Neural progenitor cell (in vitro differentiated cells): Measurements from ENCODE around the gene ZDHHC8. TPM values are rescaled to one million over a fixed set of nuclear protein-coding genes. Genes with fewer than 3 reads are reported as not detected.

Source experiments
- DNase-seq: peaks from one replicate; pipeline ENCODE4 v3.0.0-alpha.2; 2016; ENCODE audit warnings: low spot score
- H2AFZ ChIP-seq: fragments of 200-600 bp; sonication (generic); replicated peaks from 2 replicates; pipeline ENCODE4 v1.6.1; 2016; ENCODE audit warnings: antibody characterized with exemption
- H3F3A ChIP-seq: fragments of 200-600 bp; sonication (generic); 2 replicates; pipeline ENCODE4 v1.6.1; 2016; ENCODE audit warnings: antibody characterized with exemption, low read depth
- H3K27ac ChIP-seq: fragments of 200-600 bp; sonication (generic); 2 replicates; pipeline ENCODE4 v1.5.1; 2016; ENCODE audit warnings: mild to moderate bottlenecking
- H3K27me3 ChIP-seq: fragments of 200-600 bp; sonication (generic); 2 replicates; pipeline ENCODE4 v1.6.1; 2016; ENCODE audit warnings: mild to moderate bottlenecking, moderate library complexity
- H3K36me3 ChIP-seq: fragments of 200-600 bp; sonication (generic); 2 replicates; pipeline ENCODE4 v1.5.1; 2016
- H3K4me1 ChIP-seq: fragments of 200-600 bp; sonication (generic); 2 replicates; pipeline ENCODE4 v1.6.1; 2016; ENCODE audit warnings: mixed run types
- H3K4me2 ChIP-seq: fragments of 200-600 bp; sonication (generic); 2 replicates; pipeline ENCODE4 v1.6.1; 2016
- H3K4me3 ChIP-seq: fragments of 200-600 bp; sonication (generic); 2 replicates; pipeline ENCODE4 v1.5.1; 2016
- H3K79me2 ChIP-seq: fragments of 200-600 bp; sonication (generic); 2 replicates; pipeline ENCODE4 v1.6.1; 2016; ENCODE audit warnings: low read depth
- H3K9ac ChIP-seq: fragments of 200-600 bp; sonication (generic); 2 replicates; pipeline ENCODE4 v1.6.1; 2016
- H3K9me3 ChIP-seq: fragments of 200-600 bp; sonication (generic); 2 replicates; pipeline ENCODE4 v1.5.1; 2016; ENCODE audit warnings: low read depth
- H4K20me1 ChIP-seq: fragments of 200-600 bp; sonication (generic); 2 replicates; pipeline ENCODE4 v1.6.1; 2016; ENCODE audit warnings: low read depth
- H3K27ac Mint-ChIP-seq: 3 replicates; pipeline ENCODE4 v1.8.0; 2021; ENCODE audit warnings: mixed read lengths
- H3K27me3 Mint-ChIP-seq: 2 replicates; pipeline ENCODE4 v1.8.0; 2022; ENCODE audit warnings: low read depth, mild to moderate bottlenecking, inconsistent platforms, moderate library complexity, mixed read lengths; ENCODE audit not compliant: insufficient read depth
- H3K36me3 Mint-ChIP-seq: 3 replicates; pipeline ENCODE4 v1.8.0; 2021; ENCODE audit warnings: mixed read lengths
- H3K4me1 Mint-ChIP-seq: 3 replicates; pipeline ENCODE4 v1.8.0; 2021; ENCODE audit warnings: mixed read lengths
- H3K4me3 Mint-ChIP-seq: 3 replicates; pipeline ENCODE4 v1.8.0; 2021; ENCODE audit warnings: mild to moderate bottlenecking, moderate library complexity, mixed read lengths
- H3K9me3 Mint-ChIP-seq: 3 replicates; pipeline ENCODE4 v1.8.0; 2020; ENCODE audit warnings: mixed read lengths
- EZH2 ChIP-seq: fragments of 200-600 bp; sonication (generic); IDR thresholded peaks from 2 replicates; pipeline ENCODE4 v1.6.1; 2017; ENCODE audit warnings: antibody characterized with exemption, mild to moderate bottlenecking, moderate library complexity
- EZH2phosphoT487 ChIP-seq: fragments of 200-600 bp; sonication (generic); IDR thresholded peaks from 2 replicates; pipeline ENCODE4 v1.6.1; 2017; ENCODE audit warnings: antibody characterized with exemption
- total RNA-seq: library from RNA; depleted of rRNA; stranded (reverse); fragments of >200 nt; gene quantifications from 2 replicates; pipeline ENCODE4 v1.2.3, GENCODE V29; 2015; ENCODE audit warnings: low replicate concordance
- TF ChIP-seq, protein P1 (sequence below): fragments of 200-600 bp; sonication (generic); IDR thresholded peaks from 2 replicates; pipeline ENCODE4 v1.5.1; 2017; ENCODE audit warnings: antibody characterized with exemption, mild to moderate bottlenecking

The ZDHHC8 gene
- total RNA-seq, 1 donor from 2014 or later, result 7.1 TPM

DNA sequence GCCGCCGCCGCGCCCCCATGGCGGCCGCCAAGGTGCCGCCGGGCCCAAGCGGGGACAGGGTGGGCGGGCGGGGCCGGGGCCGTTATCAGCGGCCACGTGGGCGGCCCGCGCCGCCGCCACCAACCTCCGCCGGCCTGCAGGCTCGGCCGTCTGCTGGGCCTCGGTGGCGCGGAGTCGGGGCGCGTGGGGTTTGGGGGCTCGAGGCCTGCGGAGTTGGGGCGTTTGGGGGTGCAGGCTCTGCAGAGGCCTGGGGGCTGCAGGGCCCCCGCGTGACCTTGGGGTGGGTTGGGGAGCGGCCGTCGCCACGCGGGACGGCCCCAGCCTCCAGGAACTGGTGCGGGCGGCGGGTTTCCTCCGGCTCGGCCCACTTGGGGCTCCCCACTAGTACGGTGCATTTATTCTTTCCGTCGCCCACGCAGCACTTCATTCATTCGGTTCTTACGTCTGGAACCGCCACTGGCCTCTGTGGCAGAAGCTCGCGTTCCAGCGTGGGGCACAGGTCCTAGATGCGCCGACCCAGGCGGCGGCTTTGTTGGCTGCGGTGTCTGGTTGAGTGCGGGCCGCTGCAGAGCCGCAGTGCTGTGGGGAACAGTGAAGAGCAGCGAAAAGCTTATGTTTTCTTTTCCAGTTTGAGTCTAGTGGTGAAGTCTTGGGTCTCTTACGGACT, 13.8 kb upstream of the ZDHHC8 start:
- no peak overlapping the region for H2AFZ ChIP-seq
- H3K36me3 Mint-ChIP-seq, result peaks cover 13% of the 10 kb centered on the region

DNA sequence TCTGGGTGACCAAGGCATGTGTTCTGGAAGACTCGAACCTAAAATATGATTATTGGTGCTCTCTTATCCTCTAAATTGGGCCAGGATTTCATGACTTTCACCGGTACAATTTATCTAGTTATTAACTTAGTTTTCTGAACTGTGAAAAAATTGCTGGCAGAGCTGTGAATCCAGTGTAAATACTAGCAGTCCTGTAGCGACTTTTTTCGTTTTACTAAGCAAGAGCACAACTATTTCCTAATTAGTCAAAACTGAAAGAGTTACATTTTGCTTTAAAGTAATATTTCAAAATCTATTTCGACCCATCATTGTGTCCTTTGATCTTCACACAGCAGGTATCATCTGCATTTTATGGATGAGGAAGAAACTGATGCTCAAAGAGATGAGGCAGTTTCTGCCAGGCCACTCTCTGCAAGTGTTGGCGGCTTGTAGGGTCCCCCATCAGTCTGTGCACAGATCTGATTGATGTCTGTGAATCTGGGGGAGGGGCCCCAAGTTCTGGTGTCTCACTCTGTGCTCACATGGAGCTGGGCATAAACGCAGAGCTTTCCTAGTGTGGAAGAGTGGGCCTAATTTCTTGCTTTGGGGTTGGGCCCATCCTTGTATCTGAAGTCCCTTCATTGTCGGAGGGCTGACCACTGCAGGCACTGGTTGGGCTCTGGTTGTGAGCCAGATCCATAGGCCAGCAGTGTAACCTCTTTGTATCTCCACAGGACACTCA, 13.1 kb upstream of the ZDHHC8 start:
- peak; percentile 27 for DNase-seq
- peaks cover 2% of the 10 kb centered on the region for H3K9me3 Mint-ChIP-seq
- peak overlapping the region; percentile 94 for H3K4me3 Mint-ChIP-seq
- H3K9ac ChIP-seq, result peak overlapping the region; percentile 99
- H3K79me2 ChIP-seq, result peaks cover 78% of the 10 kb centered on the region
- TF ChIP-seq EZH2 (no peak), EZH2phosphoT487 (no peak)
- TF ChIP-seq, protein P1, sequence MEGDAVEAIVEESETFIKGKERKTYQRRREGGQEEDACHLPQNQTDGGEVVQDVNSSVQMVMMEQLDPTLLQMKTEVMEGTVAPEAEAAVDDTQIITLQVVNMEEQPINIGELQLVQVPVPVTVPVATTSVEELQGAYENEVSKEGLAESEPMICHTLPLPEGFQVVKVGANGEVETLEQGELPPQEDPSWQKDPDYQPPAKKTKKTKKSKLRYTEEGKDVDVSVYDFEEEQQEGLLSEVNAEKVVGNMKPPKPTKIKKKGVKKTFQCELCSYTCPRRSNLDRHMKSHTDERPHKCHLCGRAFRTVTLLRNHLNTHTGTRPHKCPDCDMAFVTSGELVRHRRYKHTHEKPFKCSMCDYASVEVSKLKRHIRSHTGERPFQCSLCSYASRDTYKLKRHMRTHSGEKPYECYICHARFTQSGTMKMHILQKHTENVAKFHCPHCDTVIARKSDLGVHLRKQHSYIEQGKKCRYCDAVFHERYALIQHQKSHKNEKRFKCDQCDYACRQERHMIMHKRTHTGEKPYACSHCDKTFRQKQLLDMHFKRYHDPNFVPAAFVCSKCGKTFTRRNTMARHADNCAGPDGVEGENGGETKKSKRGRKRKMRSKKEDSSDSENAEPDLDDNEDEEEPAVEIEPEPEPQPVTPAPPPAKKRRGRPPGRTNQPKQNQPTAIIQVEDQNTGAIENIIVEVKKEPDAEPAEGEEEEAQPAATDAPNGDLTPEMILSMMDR, result no peak
- peaks cover 13% of the 10 kb centered on the region for H3K36me3 Mint-ChIP-seq
- H3K27ac ChIP-seq, result peak overlapping the region; percentile 84
- H3K4me3 ChIP-seq, result peak overlapping the region; percentile 99
- H2AFZ ChIP-seq, result no peak overlapping the region
- H3K9me3 ChIP-seq, result no peaks in the 10 kb centered on the region
- no peaks in the 10 kb centered on the region for H3K27me3 ChIP-seq
- peak overlapping the region; percentile 99 for H3K4me2 ChIP-seq
- H3K27me3 Mint-ChIP-seq, result peaks cover 4% of the 10 kb centered on the region
- H3K4me1 Mint-ChIP-seq, result peaks cover 24% of the 10 kb centered on the region
- peaks cover 3% of the 10 kb centered on the region for H3K36me3 ChIP-seq
- peaks cover 50% of the 10 kb centered on the region for H4K20me1 ChIP-seq
- peaks cover 24% of the 10 kb centered on the region for H3F3A ChIP-seq
- H3K4me1 ChIP-seq, result peaks cover 14% of the 10 kb centered on the region
- H3K27ac Mint-ChIP-seq, result peak overlapping the region; percentile 69

More for the DNA sequence above, 13.8 kb upstream of the ZDHHC8 start:
- no peak for TF ChIP-seq EZH2phosphoT487
- TF ChIP-seq, protein P1, result no peak
- no peak for TF ChIP-seq EZH2
- H3K9me3 Mint-ChIP-seq, result peaks cover 2% of the 10 kb centered on the region
- peaks cover 3% of the 10 kb centered on the region for H3K36me3 ChIP-seq
- no peaks in the 10 kb centered on the region for H3K9me3 ChIP-seq
- H3K27me3 Mint-ChIP-seq, result peaks cover 4% of the 10 kb centered on the region
- H3K79me2 ChIP-seq, result peaks cover 73% of the 10 kb centered on the region
- peak overlapping the region; percentile 99 for H3K4me3 ChIP-seq
- H3K4me1 Mint-ChIP-seq, result peaks cover 24% of the 10 kb centered on the region
- H3K27me3 ChIP-seq, result no peaks in the 10 kb centered on the region
- peak overlapping the region; percentile 84 for H3K27ac ChIP-seq
- H3K4me1 ChIP-seq, result peaks cover 14% of the 10 kb centered on the region
- DNase-seq, result peak; percentile 51
- peaks cover 44% of the 10 kb centered on the region for H4K20me1 ChIP-seq
- peak overlapping the region; percentile 99 for H3K4me2 ChIP-seq
- H3F3A ChIP-seq, result peaks cover 24% of the 10 kb centered on the region
- peak overlapping the region; percentile 99 for H3K9ac ChIP-seq
- peak overlapping the region; percentile 94 for H3K4me3 Mint-ChIP-seq
- peak overlapping the region; percentile 69 for H3K27ac Mint-ChIP-seq

DNA sequence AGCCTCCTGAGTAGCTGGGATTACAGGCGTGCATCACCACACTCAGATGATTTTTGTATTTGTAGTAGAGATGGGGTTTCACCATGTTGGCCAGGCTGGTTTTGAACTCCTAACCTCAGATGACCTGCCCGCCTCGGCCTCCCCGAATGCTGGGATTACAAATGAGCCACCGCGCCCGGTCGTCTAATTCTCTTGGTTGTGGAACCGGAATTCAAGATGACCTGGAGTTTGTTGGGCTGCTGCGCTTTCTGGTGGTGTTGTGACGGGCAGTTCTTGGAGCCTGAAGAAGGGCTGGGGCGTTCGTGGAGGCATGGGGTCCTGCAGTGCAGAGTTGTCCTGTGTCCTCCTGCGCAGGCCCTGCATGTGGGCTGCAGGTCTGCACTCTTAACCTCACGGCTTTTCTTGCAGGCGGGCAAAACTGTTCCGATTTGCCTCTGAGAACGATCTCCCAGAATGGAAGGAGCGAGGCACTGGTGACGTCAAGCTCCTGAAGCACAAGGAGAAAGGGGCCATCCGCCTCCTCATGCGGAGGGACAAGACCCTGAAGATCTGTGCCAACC, 9.7 kb upstream of the ZDHHC8 start:
- H3K4me3 Mint-ChIP-seq, result no peak overlapping the region
- H3K4me3 ChIP-seq, result no peak overlapping the region
- peaks cover 13% of the 10 kb centered on the region for H3K36me3 Mint-ChIP-seq
- H3K27ac ChIP-seq, result no peak overlapping the region
- H3K27me3 Mint-ChIP-seq, result peaks cover 2% of the 10 kb centered on the region
- TF ChIP-seq, protein P1, result no peak
- TF ChIP-seq EZH2, result no peak
- no peak for TF ChIP-seq EZH2phosphoT487
- no peak for DNase-seq
- H3K79me2 ChIP-seq, result peaks cover 76% of the 10 kb centered on the region
- H3K4me2 ChIP-seq, result no peak overlapping the region
- no peaks in the 10 kb centered on the region for H3K9me3 ChIP-seq
- H2AFZ ChIP-seq, result no peak overlapping the region
- H3K27ac Mint-ChIP-seq, result no peak overlapping the region
- H4K20me1 ChIP-seq, result peaks cover 81% of the 10 kb centered on the region
- peaks cover 11% of the 10 kb centered on the region for H3K4me1 ChIP-seq
- H3K9me3 Mint-ChIP-seq, result no peaks in the 10 kb centered on the region
- peaks cover 30% of the 10 kb centered on the region for H3F3A ChIP-seq
- peaks cover 19% of the 10 kb centered on the region for H3K4me1 Mint-ChIP-seq
- no peaks in the 10 kb centered on the region for H3K27me3 ChIP-seq
- H3K9ac ChIP-seq, result peak overlapping the region; percentile 8
- H3K36me3 ChIP-seq, result peaks cover 3% of the 10 kb centered on the region
